Hepatocyte (in vitro differentiated cells): Measurements from ENCODE around the gene KDM4B.
"Not testable (repeated sequence)": the region's sequence is repeated elsewhere in the genome, so short reads cannot be mapped to it uniquely, and the experiment has no call there.

Source experiments
- EZH2 ChIP-seq: fragments of 200-600 bp; sonication (generic); IDR thresholded peaks from 2 replicates; pipeline ENCODE4 v1.6.1; 2016; ENCODE audit warnings: antibody characterized with exemption, mild to moderate bottlenecking, borderline replicate concordance
- EZH2phosphoT487 ChIP-seq: fragments of 200-600 bp; sonication (generic); IDR thresholded peaks from one replicate; pipeline ENCODE4 v1.6.1; 2018; ENCODE audit warnings: antibody characterized with exemption, mild to moderate bottlenecking, low read depth, moderate library complexity; ENCODE audit not compliant: unreplicated experiment, severe bottlenecking
- TF ChIP-seq, protein P1 (sequence below): fragments of 200-600 bp; sonication (generic); IDR thresholded peaks from 2 replicates; pipeline ENCODE4 v1.5.1; 2016; ENCODE audit warnings: antibody characterized with exemption, mild to moderate bottlenecking; ENCODE audit not compliant: poor library complexity

DNA sequence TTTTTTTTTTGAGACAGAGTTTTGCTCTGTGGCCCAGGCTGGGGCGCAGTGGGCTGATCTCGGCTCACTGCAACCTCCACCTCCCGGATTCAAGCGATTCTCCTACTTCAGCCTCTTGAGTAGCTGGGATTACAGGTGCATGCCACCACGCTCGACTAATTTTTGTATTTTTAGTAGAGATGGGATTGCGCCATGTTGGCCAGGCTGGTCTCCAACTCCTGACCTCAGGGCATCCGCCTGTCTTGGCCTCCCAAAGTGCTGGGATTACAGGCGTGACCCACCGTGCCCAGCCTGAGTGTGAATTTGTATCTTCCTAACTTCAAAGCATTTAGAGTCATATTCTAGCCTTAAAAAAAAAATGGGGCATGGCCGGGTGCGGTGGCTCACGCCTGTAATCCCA lies 6.7 kb downstream of the KDM4B start:
- TF ChIP-seq, protein P1, sequence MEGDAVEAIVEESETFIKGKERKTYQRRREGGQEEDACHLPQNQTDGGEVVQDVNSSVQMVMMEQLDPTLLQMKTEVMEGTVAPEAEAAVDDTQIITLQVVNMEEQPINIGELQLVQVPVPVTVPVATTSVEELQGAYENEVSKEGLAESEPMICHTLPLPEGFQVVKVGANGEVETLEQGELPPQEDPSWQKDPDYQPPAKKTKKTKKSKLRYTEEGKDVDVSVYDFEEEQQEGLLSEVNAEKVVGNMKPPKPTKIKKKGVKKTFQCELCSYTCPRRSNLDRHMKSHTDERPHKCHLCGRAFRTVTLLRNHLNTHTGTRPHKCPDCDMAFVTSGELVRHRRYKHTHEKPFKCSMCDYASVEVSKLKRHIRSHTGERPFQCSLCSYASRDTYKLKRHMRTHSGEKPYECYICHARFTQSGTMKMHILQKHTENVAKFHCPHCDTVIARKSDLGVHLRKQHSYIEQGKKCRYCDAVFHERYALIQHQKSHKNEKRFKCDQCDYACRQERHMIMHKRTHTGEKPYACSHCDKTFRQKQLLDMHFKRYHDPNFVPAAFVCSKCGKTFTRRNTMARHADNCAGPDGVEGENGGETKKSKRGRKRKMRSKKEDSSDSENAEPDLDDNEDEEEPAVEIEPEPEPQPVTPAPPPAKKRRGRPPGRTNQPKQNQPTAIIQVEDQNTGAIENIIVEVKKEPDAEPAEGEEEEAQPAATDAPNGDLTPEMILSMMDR, result not testable (repeated sequence)
- TF ChIP-seq EZH2, EZH2phosphoT487: not testable (repeated sequence)
